Heart left ventricle (tissue), 13 donors: ENCODE data around the gene FSTL4.

Experiments
- CTCF ChIP-seq, 12 donors: fragments of 200-600 bp; sonication (generic) in 4 of 12; IDR thresholded peaks; one replicate each; pipeline versions ENCODE4 v1.5.0 to v1.8.0; 2018 to 2022; ENCODE audit warnings: antibody characterized with exemption in 12 of 12, mild to moderate bottlenecking in 5 of 12
- POLR2A ChIP-seq, 2 donors: fragments of 450-650 bp; IDR thresholded peaks; one replicate each; pipeline ENCODE4 v1.6.1; 2017; ENCODE audit warnings: antibody characterized with exemption in 2 of 2, mild to moderate bottlenecking in 2 of 2, moderate library complexity in 2 of 2
- donor health status: ischemic (EF 13 %, LVEDD 7.1; RV severe dilation, severe dysfunction).
- donor health status: DM: no; HTN: yes; CAD: no.
- donor health status: DM: no; HTN: no; CAD: no.
- donor health status: ischemic (EF 25% LVEDD 6.9; RV normal size, moderate dysfunction).
- donor health status: ischemic (EF 25% LVEDD 5.7; RV mildly dilated, moderate dysfunction).
- donor health status: ischemic (EF 35%, LVEDD 5.7; RV mildly dilated, moderate dysfunction).
- donor health status: nonischemic (EF 11% LVEDD 7.7; RV severe dilation, severe dysfunction).
- donor health status: DM: yes; HTN: yes; CAD: no.
- donor health status: PGD.
- donor health status: ischemic (EF 29% LVEDD 5.4; RV normal size, mild dysfunction).
- donor health status: nonischemic (EF 23%, LVEDD 6.1; RV moderate dilation, normal function).

GRCh38 chr5:133387091-133387490, 225.2 kb downstream of the FSTL4 start:
- TF ChIP-seq CTCF (IDR thresholded peaks at IDR 0.05) (no peak), POLR2A (IDR thresholded peaks at IDR 0.05) (no peak)
